GM18517 (cell line): ENCODE data around the gene DAPK2.
"Not testable (repeated sequence)": the region's sequence is repeated elsewhere in the genome, so short reads cannot be mapped to it uniquely, and the experiment has no call there.

Experiments used
- ATAC-seq: cut with Tn5 transposase; IDR thresholded peaks from one replicate; pipeline ENCODE4 v1.9.1; 2021; ENCODE audit warnings: mild to moderate bottlenecking, moderate library complexity; ENCODE audit not compliant: unreplicated experiment

Gene DAPK2

GRCh38 chr15:63899606-63900005 is 146.7 kb downstream of the DAPK2 start:
- ATAC-seq: not testable (repeated sequence)

- ATAC-seq: no peak
These were observed 147.1 kb downstream of the DAPK2 start for GRCh38 chr15:63899193-63899592.

- ATAC-seq: peak; percentile 71
These were observed 149.8 kb downstream of the DAPK2 start for GRCh38 chr15:63896336-63897115.

- no peak for ATAC-seq
These were observed 150.5 kb downstream of the DAPK2 start for GRCh38 chr15:63895787-63896218.

- ATAC-seq: no peak
These were observed 151.1 kb downstream of the DAPK2 start for GRCh38 chr15:63895194-63895593.

- no peak for ATAC-seq
These were observed 151.7 kb downstream of the DAPK2 start for GRCh38 chr15:63894662-63894949.

GRCh38 chr15:63893866-63894661 is 152.2 kb downstream of the DAPK2 start:
- ATAC-seq: no peak

- ATAC-seq: no peak
These were observed 153.4 kb downstream of the DAPK2 start for GRCh38 chr15:63892794-63893441.

GRCh38 chr15:63891768-63892133 is 154.5 kb downstream of the DAPK2 start:
- ATAC-seq: no peak

GRCh38 chr15:63891079-63891767 is 155.1 kb downstream of the DAPK2 start:
- no peak for ATAC-seq

- ATAC-seq: no peak
These were observed 155.7 kb downstream of the DAPK2 start for GRCh38 chr15:63890617-63891016.

GRCh38 chr15:63889831-63890230 is 156.5 kb downstream of the DAPK2 start:
- no peak for ATAC-seq

GRCh38 chr15:63888823-63889222 is 157.5 kb downstream of the DAPK2 start:
- ATAC-seq: no peak

- ATAC-seq: no peak
These were observed 158.1 kb downstream of the DAPK2 start for GRCh38 chr15:63888146-63888545.

- no peak for ATAC-seq
These were observed 158.7 kb downstream of the DAPK2 start for GRCh38 chr15:63887630-63888029.

GRCh38 chr15:63884953-63885352 is 161.3 kb downstream of the DAPK2 start:
- no peak for ATAC-seq

- ATAC-seq: no peak
These were observed 164.9 kb downstream of the DAPK2 start for GRCh38 chr15:63881431-63881830.

GRCh38 chr15:63880744-63881143 is 165.5 kb downstream of the DAPK2 start:
- ATAC-seq: no peak

GRCh38 chr15:63879995-63880394 is 166.3 kb downstream of the DAPK2 start:
- no peak for ATAC-seq

- ATAC-seq: no peak
These were observed 167.1 kb downstream of the DAPK2 start for GRCh38 chr15:63879211-63879610.

GRCh38 chr15:63877713-63878271 is 168.5 kb downstream of the DAPK2 start:
- no peak for ATAC-seq
